ENCODE results near the gene PAX3.

The PAX3 gene

DNA sequence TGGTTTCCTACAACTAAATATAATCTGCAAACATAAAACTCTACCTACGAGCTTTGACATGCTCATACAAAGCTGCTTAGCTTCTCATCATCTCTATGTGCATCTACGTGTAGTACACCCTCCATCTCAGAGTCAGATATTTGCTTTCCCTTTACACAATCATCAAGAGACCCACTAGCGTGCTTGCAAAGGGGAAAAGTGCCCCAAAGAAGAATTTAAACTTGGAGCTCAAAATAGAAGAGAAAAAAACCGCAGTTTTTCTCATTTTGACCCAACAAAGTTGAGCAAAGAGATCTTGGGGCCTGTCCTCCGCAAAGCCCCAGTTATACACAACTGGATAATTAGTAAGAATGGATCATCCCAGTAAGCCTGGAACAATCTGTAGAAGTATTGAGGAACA, 104.1 kb downstream of the PAX3 start:
- Histone ChIP-seq H3K4me3 (ENCODE audit: low read length) (no peak overlapping the region), H3K27me3 (ENCODE audit: insufficient read depth, low read length) (no peaks in the 10 kb centered on the region), H3K4me1 (ENCODE audit: insufficient read depth, low read length) (no peaks in the 10 kb centered on the region), H3K27ac (ENCODE audit: low read length) (no peak overlapping the region), H3K9ac (ENCODE audit: low read depth, low read length) (no peak overlapping the region), H3K36me3 (ENCODE audit: insufficient read depth, low read depth, low read length) (no peaks in the 10 kb centered on the region), H3K9me3 (ENCODE audit: insufficient read depth, low read depth, low read length) (no peaks in the 10 kb centered on the region)

DNA sequence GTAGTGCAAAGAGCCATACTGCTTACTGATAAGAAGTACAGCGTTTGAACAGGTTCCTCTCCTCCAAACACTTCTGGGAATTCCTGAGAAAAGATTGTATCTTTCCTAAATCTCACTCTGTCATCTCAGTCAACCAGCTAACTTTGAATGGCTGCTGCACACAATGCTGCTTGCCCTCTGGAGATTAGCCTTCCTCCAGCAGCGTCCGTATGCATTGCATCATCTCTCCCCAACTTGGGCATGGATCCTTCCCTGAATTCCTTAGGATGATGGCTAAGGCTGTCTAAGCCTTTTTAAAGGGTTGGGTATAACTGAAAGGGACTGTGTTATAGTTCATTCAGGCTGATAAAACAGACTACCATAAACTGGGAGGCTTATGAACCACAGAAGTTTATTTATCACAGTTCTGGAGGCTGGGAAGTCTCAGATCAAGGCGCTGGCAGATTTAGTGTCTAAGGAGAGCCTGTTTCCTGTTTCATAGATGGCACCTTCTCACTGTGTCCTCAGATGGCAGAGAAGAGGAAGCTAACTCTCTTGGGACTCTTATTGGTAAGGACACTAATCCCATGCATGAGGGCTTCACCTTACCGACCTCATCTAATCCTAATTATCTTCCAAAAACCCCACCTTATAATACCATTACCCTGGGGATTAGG, 105.3 kb downstream of the PAX3 start:
- Histone ChIP-seq H3K4me3 (ENCODE audit: low read length) (no peak overlapping the region), H3K27ac (ENCODE audit: low read length) (no peak overlapping the region), H3K9me3 (ENCODE audit: insufficient read depth, low read depth, low read length) (no peaks in the 10 kb centered on the region), H3K36me3 (ENCODE audit: insufficient read depth, low read depth, low read length) (no peaks in the 10 kb centered on the region), H3K4me1 (ENCODE audit: insufficient read depth, low read length) (no peaks in the 10 kb centered on the region), H3K9ac (ENCODE audit: low read depth, low read length) (no peak overlapping the region), H3K27me3 (ENCODE audit: insufficient read depth, low read length) (no peaks in the 10 kb centered on the region)

DNA sequence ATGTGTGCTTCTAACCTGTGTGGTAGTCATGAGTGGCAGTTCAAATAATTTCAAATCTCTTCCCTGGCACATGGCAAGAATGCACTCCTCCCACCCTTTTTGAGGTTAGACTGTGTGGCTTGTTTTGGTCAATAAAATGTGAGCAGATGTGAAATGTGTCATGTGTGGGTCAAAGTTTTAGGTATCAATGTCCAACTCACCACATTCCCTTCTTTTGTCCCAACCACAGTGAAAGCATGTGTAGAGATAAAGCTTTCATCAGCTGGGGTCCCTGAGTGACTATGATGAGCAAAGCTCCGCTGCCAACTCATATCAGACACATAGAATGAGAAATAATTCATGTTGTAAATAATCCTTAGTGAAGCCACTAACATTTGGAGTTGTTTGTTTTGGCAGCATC, 118.2 kb downstream of the PAX3 start:
- no peak overlapping the region for H3K4me3 ChIP-seq (ENCODE audit: low read length)
- H3K9me3 ChIP-seq (ENCODE audit: insufficient read depth, low read depth, low read length), result no peaks in the 10 kb centered on the region
- no peaks in the 10 kb centered on the region; the same call in 1 of the 2 replicates for H3K4me1 ChIP-seq (ENCODE audit: insufficient read depth, low read length)
- H3K27ac ChIP-seq (ENCODE audit: low read length), result no peak overlapping the region
- peaks cover 17% of the 10 kb centered on the region; the same call in 1 of the 2 replicates for H3K27me3 ChIP-seq (ENCODE audit: insufficient read depth, low read length)
- H3K9ac ChIP-seq (ENCODE audit: low read depth, low read length), result no peak overlapping the region
- no peaks in the 10 kb centered on the region for H3K36me3 ChIP-seq (ENCODE audit: insufficient read depth, low read depth, low read length)

DNA sequence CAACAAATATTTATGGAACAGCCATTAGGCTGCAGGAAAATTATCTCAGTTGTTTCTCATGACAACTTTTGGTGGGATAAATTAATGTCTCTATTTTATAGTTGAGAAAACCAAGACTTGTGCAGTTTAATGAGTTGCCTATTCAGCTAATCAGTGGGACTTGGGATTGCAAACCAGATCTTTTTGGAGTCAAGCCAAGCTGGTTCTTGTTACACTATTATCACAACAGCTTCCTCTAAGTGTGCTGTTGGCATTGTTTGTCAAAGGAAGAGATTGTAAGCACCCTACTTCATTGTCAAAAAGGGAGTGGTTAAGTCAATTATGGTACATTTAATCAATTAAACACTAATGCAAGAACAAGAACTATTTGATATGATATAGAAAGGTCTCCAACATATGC, 119.2 kb downstream of the PAX3 start:
- Histone ChIP-seq H3K36me3 (ENCODE audit: insufficient read depth, low read depth, low read length) (no peaks in the 10 kb centered on the region), H3K4me3 (ENCODE audit: low read length) (no peak overlapping the region), H3K4me1 (ENCODE audit: insufficient read depth, low read length) (no peaks in the 10 kb centered on the region; the same call in 1 of the 2 replicates), H3K27me3 (ENCODE audit: insufficient read depth, low read length) (peaks cover 24% of the 10 kb centered on the region), H3K9ac (ENCODE audit: low read depth, low read length) (no peak overlapping the region), H3K9me3 (ENCODE audit: insufficient read depth, low read depth, low read length) (no peaks in the 10 kb centered on the region), H3K27ac (ENCODE audit: low read length) (no peak overlapping the region)

DNA sequence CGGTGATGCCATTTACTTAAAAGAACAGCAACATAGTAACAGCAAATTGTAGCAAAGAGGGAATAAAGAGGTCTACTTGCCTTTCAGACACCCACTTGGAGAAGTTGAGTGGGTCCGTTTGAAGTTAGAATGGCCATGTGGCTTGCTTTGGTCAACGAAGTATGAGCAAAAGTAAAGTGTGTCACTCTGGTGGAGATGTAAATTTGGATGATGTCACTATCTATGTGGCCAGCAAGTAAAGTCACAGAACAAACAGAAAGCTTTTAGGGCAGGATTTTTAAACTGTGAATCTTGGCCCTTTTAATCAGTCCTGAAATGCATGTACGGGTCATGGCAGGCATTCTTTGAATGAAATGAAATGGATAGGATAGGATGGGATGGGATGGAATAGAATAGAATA, 120.3 kb downstream of the PAX3 start:
- H3K4me1 ChIP-seq (ENCODE audit: insufficient read depth, low read length), result peaks cover 3% of the 10 kb centered on the region; the same call in 1 of the 2 replicates
- H3K36me3 ChIP-seq (ENCODE audit: insufficient read depth, low read depth, low read length), result no peaks in the 10 kb centered on the region
- H3K4me3 ChIP-seq (ENCODE audit: low read length), result no peak overlapping the region
- peaks cover 35% of the 10 kb centered on the region for H3K27me3 ChIP-seq (ENCODE audit: insufficient read depth, low read length)
- no peaks in the 10 kb centered on the region for H3K9me3 ChIP-seq (ENCODE audit: insufficient read depth, low read depth, low read length)
- no peak overlapping the region for H3K27ac ChIP-seq (ENCODE audit: low read length)
- H3K9ac ChIP-seq (ENCODE audit: low read depth, low read length), result no peak overlapping the region

DNA sequence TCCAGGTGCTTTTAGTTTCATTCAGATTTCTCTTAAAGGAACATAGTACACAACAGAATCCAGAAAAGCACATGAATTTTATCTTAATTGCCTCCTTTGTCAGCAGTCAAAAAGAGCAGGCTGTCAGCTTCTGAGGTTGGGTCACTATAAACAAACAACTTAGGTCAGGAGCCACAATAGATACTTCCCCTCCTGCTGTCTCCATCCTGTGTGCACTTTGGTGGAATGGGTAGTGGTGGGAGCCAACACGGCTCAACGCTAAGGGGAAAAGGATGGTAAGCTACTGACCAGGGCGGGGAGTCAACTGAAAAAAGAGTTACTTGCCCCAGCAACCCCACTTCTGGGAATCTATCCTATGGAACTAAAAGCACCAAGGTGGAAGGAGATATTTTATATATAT, 121.9 kb downstream of the PAX3 start:
- Histone ChIP-seq H3K27ac (ENCODE audit: low read length) (no peak overlapping the region), H3K9ac (ENCODE audit: low read depth, low read length) (no peak overlapping the region), H3K4me3 (ENCODE audit: low read length) (no peak overlapping the region), H3K4me1 (ENCODE audit: insufficient read depth, low read length) (peaks cover 3% of the 10 kb centered on the region; the same call in 1 of the 2 replicates), H3K27me3 (ENCODE audit: insufficient read depth, low read length) (peaks cover 40% of the 10 kb centered on the region), H3K9me3 (ENCODE audit: insufficient read depth, low read depth, low read length) (no peaks in the 10 kb centered on the region), H3K36me3 (ENCODE audit: insufficient read depth, low read depth, low read length) (no peaks in the 10 kb centered on the region)

DNA sequence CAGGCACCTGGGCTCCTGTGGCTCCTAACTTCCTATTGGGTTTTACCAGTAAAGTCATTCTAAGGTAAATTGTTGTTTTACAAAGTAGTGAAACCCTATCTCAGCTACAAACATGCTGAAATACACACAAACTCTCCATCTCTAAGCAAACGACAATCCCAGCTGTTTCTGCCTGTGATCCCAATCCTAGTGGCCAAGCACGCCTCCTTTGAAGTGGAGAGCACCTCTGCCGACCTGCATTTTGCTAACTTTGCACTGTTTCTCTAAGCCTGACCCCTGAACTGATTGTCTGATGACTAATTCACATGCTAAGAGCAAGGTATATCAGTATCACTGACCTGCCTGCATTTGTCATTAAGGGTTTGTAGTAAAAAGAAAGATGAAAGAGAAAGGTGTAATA, 124.3 kb downstream of the PAX3 start:
- Histone ChIP-seq H3K27me3 (ENCODE audit: insufficient read depth, low read length) (peaks cover 40% of the 10 kb centered on the region), H3K27ac (ENCODE audit: low read length) (no peak overlapping the region), H3K4me1 (ENCODE audit: insufficient read depth, low read length) (peaks cover 3% of the 10 kb centered on the region; the same call in 1 of the 2 replicates), H3K4me3 (ENCODE audit: low read length) (no peak overlapping the region), H3K9ac (ENCODE audit: low read depth, low read length) (no peak overlapping the region), H3K9me3 (ENCODE audit: insufficient read depth, low read depth, low read length) (no peaks in the 10 kb centered on the region), H3K36me3 (ENCODE audit: insufficient read depth, low read depth, low read length) (no peaks in the 10 kb centered on the region)

DNA sequence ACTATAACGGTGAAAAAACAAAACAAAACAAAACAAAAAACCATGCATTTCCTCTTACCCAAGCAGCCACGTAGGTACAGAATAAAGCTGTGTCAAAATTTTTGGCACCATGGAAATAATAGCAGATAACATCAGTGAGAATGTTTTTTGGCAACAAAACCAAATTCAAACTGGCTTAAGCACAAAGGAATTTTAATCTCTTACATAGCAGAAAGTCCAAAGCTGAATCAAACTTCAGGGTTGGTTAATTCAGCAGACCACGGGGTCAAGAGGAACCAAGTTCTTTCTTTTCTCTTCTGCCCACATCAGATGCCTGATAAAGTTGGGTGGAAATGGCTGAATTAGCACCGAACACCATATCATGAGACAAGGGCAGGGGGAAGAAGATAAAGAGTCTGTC, 129.5 kb downstream of the PAX3 start:
- Histone ChIP-seq H3K27ac (ENCODE audit: low read length) (no peak overlapping the region), H3K9ac (ENCODE audit: low read depth, low read length) (no peak overlapping the region), H3K36me3 (ENCODE audit: insufficient read depth, low read depth, low read length) (no peaks in the 10 kb centered on the region), H3K4me3 (ENCODE audit: low read length) (no peak overlapping the region), H3K9me3 (ENCODE audit: insufficient read depth, low read depth, low read length) (no peaks in the 10 kb centered on the region), H3K27me3 (ENCODE audit: insufficient read depth, low read length) (peaks cover 13% of the 10 kb centered on the region), H3K4me1 (ENCODE audit: insufficient read depth, low read length) (peaks cover 5% of the 10 kb centered on the region; the same call in 1 of the 2 replicates)

DNA sequence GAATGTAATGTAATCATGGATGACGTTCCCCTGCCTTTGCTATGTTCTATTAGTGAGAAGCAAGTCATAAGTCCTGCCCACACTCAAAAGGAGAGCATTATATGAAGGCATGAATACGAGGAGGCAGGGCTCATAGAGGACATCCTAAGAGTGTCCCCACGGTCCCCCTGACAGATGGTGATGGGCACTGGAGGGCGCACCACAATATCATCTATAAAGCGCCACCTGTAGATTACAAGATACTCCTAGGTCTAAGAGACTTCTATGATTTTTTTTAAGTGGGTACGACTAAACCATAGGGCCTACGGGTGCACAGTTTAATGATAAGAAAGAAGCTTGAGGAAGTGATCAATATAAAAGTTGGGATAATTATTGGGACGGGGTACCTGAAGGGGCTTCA, 131.0 kb downstream of the PAX3 start:
- H3K36me3 ChIP-seq (ENCODE audit: insufficient read depth, low read depth, low read length), result no peaks in the 10 kb centered on the region
- no peaks in the 10 kb centered on the region for H3K27me3 ChIP-seq (ENCODE audit: insufficient read depth, low read length)

DNA sequence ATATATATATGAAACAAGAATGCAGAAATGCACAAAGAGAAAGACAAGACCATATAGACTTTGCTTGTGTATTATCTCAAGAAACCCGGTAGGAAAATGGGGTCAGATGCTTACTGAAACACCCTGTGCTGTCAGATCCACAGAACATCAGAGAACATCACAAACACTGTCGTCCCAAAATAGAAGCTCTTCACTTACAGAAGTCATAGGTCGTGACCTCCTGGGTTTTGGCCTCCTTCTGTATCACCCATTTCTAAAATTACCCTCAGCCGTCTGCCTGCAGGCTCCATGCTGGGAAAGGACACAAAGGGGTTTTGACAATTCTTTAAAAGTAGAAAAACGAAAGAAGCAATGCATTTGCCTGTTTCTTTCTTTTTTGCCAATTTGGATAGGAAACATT, 137.9 kb downstream of the PAX3 start:
- Histone ChIP-seq H3K9me3 (ENCODE audit: insufficient read depth, low read depth, low read length) (no peaks in the 10 kb centered on the region), H3K4me3 (ENCODE audit: low read length) (no peak overlapping the region), H3K27me3 (ENCODE audit: insufficient read depth, low read length) (no peaks in the 10 kb centered on the region), H3K4me1 (ENCODE audit: insufficient read depth, low read length) (peaks cover 4% of the 10 kb centered on the region; the same call in 1 of the 2 replicates), H3K27ac (ENCODE audit: low read length) (no peak overlapping the region), H3K9ac (ENCODE audit: low read depth, low read length) (no peak overlapping the region), H3K36me3 (ENCODE audit: insufficient read depth, low read depth, low read length) (no peaks in the 10 kb centered on the region)

More for the DNA sequence above, 131.0 kb downstream of the PAX3 start:
- H3K4me3 ChIP-seq (ENCODE audit: low read length), result no peak overlapping the region
- H3K27ac ChIP-seq (ENCODE audit: low read length), result no peak overlapping the region
- H3K9ac ChIP-seq (ENCODE audit: low read depth, low read length), result no peak overlapping the region
- H3K9me3 ChIP-seq (ENCODE audit: insufficient read depth, low read depth, low read length), result no peaks in the 10 kb centered on the region
- H3K4me1 ChIP-seq (ENCODE audit: insufficient read depth, low read length), result peaks cover 4% of the 10 kb centered on the region; the same call in 1 of the 2 replicates

DNA sequence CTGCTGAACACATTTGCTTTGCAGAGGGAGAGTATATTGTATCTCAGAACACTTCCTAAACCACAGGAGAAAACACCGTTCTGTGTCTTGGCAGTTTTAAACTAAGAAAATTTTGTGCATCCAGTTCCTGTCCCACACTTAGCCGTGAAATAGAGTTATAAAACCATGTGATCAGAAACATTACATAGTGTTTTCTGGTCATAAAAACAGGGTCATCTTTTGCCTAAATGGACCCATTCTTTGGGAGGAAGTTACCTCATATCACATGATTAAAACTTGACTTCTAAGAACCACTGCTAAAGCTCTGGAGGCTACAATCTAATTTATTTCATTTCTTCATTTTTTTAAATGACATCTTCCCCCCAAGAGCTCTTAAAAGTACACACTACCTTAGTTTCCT, 138.7 kb downstream of the PAX3 start:
- Histone ChIP-seq H3K4me1 (ENCODE audit: insufficient read depth, low read length) (no peaks in the 10 kb centered on the region; the same call in 1 of the 2 replicates), H3K27me3 (ENCODE audit: insufficient read depth, low read length) (no peaks in the 10 kb centered on the region)

DNA sequence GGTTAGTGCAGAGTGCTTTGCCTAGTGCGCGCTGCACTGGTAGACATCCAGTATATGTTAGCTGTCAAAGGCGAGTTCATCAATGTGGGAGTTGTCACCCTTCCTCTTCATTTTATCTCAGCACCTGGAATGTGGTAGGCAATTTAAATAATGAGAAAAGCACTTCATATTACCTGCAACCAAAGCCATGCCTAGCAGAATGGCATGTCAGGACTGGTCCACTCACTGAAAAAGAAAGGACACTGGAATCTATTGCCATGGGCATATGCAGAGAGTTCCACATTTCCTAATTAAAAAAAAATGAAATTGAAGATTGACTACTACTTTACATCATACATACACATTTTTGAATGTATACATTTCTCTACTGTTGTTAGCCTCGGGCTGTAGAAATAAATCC, 139.6 kb downstream of the PAX3 start:
- Histone ChIP-seq H3K27ac (ENCODE audit: low read length) (no peak overlapping the region), H3K9ac (ENCODE audit: low read depth, low read length) (no peak overlapping the region), H3K4me3 (ENCODE audit: low read length) (no peak overlapping the region), H3K27me3 (ENCODE audit: insufficient read depth, low read length) (no peaks in the 10 kb centered on the region), H3K36me3 (ENCODE audit: insufficient read depth, low read depth, low read length) (no peaks in the 10 kb centered on the region), H3K4me1 (ENCODE audit: insufficient read depth, low read length) (no peaks in the 10 kb centered on the region), H3K9me3 (ENCODE audit: insufficient read depth, low read depth, low read length) (no peaks in the 10 kb centered on the region)

More for the DNA sequence above, 138.7 kb downstream of the PAX3 start:
- no peaks in the 10 kb centered on the region for H3K9me3 ChIP-seq (ENCODE audit: insufficient read depth, low read depth, low read length)
- H3K9ac ChIP-seq (ENCODE audit: low read depth, low read length), result no peak overlapping the region
- H3K4me3 ChIP-seq (ENCODE audit: low read length), result no peak overlapping the region
- H3K36me3 ChIP-seq (ENCODE audit: insufficient read depth, low read depth, low read length), result no peaks in the 10 kb centered on the region
- H3K27ac ChIP-seq (ENCODE audit: low read length), result no peak overlapping the region

All from iPS-20b (cell line).